ENCODE measurements around the gene SPACA5B.
"Not testable (repeated sequence)": the region's sequence is repeated elsewhere in the genome, so short reads cannot be mapped to it uniquely, and the experiment has no call there.

The SPACA5B gene

GRCh38 chrX:48156014-48156413, 25.6 kb downstream of the SPACA5B start:
- Mint-ChIP-seq H3K36me3 (no peaks in the 10 kb centered on the region), H3K9me3 (ENCODE audit: low read depth) (no peaks in the 10 kb centered on the region), H3K27ac (no peak overlapping the region), H3K4me1 (ENCODE audit: low read depth) (no peaks in the 10 kb centered on the region), H3K4me3 (no peak overlapping the region), H3K27me3 (no peaks in the 10 kb centered on the region)

- no peaks in the 10 kb centered on the region for H3K9me3 Mint-ChIP-seq (ENCODE audit: low read depth)
- no peaks in the 10 kb centered on the region for H3K4me1 Mint-ChIP-seq (ENCODE audit: low read depth)
- H3K27ac Mint-ChIP-seq: no peak overlapping the region
- no peak overlapping the region for H3K4me3 Mint-ChIP-seq
- no peaks in the 10 kb centered on the region for H3K36me3 Mint-ChIP-seq
- H3K27me3 Mint-ChIP-seq: no peaks in the 10 kb centered on the region
Measured at GRCh38 chrX:48165241-48165640, 34.8 kb downstream of the SPACA5B start.

GRCh38 chrX:48166322-48166721, 35.9 kb downstream of the SPACA5B start:
- H3K27me3 Mint-ChIP-seq; H3K36me3 Mint-ChIP-seq; H3K9me3 Mint-ChIP-seq (ENCODE audit: low read depth); H3K27ac Mint-ChIP-seq; H3K4me1 Mint-ChIP-seq (ENCODE audit: low read depth); H3K4me3 Mint-ChIP-seq: not testable (repeated sequence)

- Mint-ChIP-seq H3K36me3 (no peaks in the 10 kb centered on the region), H3K4me3 (no peak overlapping the region), H3K4me1 (ENCODE audit: low read depth) (no peaks in the 10 kb centered on the region), H3K27ac (no peak overlapping the region), H3K27me3 (no peaks in the 10 kb centered on the region), H3K9me3 (ENCODE audit: low read depth) (no peaks in the 10 kb centered on the region)
Measured at GRCh38 chrX:48179691-48180090, 49.3 kb downstream of the SPACA5B start.

- Mint-ChIP-seq H3K36me3 (no peaks in the 10 kb centered on the region), H3K4me1 (ENCODE audit: low read depth) (no peaks in the 10 kb centered on the region), H3K9me3 (ENCODE audit: low read depth) (no peaks in the 10 kb centered on the region), H3K27ac (no peak overlapping the region), H3K27me3 (peaks cover 2% of the 10 kb centered on the region), H3K4me3 (no peak overlapping the region)
Measured at GRCh38 chrX:48180811-48181210, 50.4 kb downstream of the SPACA5B start.

GRCh38 chrX:48181882-48182281, 51.5 kb downstream of the SPACA5B start:
- H3K36me3 Mint-ChIP-seq, H3K27me3 Mint-ChIP-seq: not testable (repeated sequence)

More at GRCh38 chrX:48181882-48182281, 51.5 kb downstream of the SPACA5B start:
- H3K9me3 Mint-ChIP-seq (ENCODE audit: low read depth); H3K27ac Mint-ChIP-seq; H3K4me3 Mint-ChIP-seq; H3K4me1 Mint-ChIP-seq (ENCODE audit: low read depth): not testable (repeated sequence)

Measured in activated naive CD8-positive, alpha-beta T cell (primary cell).